GM12878 (cell line): Measurements from ENCODE around the gene CLIP1. TPM values are rescaled to one million over a fixed set of nuclear protein-coding genes. Genes with fewer than 3 reads are reported as not detected.

Experiments
- ATAC-seq: fragments of 200-7000 bp; cut with Tn5 transposase; 3 replicates; pipeline ENCODE4 v1.9.1; 2020; ENCODE audit warnings: mild to moderate bottlenecking, moderate library complexity
- BruUV-seq: library from RNA; stranded (reverse); fragments of 400-500 nt; replicated peaks from 2 replicates; lab custom pipeline; 2021; lab: Mats Ljungman, UMichigan
- CTCF ChIA-PET: fragments of 300-600 bp; sonication (Branson Sonifier 250); formaldehyde crosslinking; extraction: SDS; loops from one replicate; lab custom pipeline; 2021; ENCODE audit warnings: inconsistent platforms; lab: Yijun Ruan, JAX
- POLR2A ChIA-PET: fragments of 350-600 bp; formaldehyde crosslinking; extraction: SDS; loops from one replicate; lab custom pipeline; 2021; ENCODE audit warnings: inconsistent platforms; lab: Charles Lee
- RAD21 ChIA-PET: fragments of 300-600 bp; sonication (Branson Sonifier 250); formaldehyde crosslinking; loops from one replicate; lab custom pipeline; 2023; ENCODE audit warnings: antibody characterized with exemption; ENCODE audit not compliant: unreplicated experiment; lab: Charles Lee
- SMC1A ChIA-PET: fragments of 300-600 bp; sonication (Branson Sonifier 250); formaldehyde crosslinking; loops from one replicate; lab custom pipeline; 2023; ENCODE audit not compliant: unreplicated experiment, uncharacterized antibody; lab: Charles Lee
- DNase-seq: peaks from one replicate; pipeline ENCODE4 v3.0.0-alpha.2; 2011; ENCODE audit warnings: low read depth, low spot score
- FAIRE-seq: peaks from 3 replicates; lab custom pipeline; 2011; peaks lifted over from hg19 to GRCh38; lab: Jason Lieb, UNC
- H2AFZ ChIP-seq: 2 replicates; pipeline ENCODE4 v1.6.0; 2011; ENCODE audit warnings: low read depth, low read length, control low read depth; ENCODE audit not compliant: control insufficient read depth
- H3K27ac ChIP-seq: 2 replicates; pipeline ENCODE4 v1.5.1; 2011; ENCODE audit warnings: control low read depth; ENCODE audit not compliant: control insufficient read depth, insufficient read depth
- H3K27me3 ChIP-seq, 2 experiments: replicated peaks in 1 of 2; 2 replicates each; pipeline versions ENCODE4 v1.6.0 to v1.6.1; 2011; ENCODE audit warnings: low read length in 1 of 2; ENCODE audit not compliant: control insufficient read depth in 2 of 2, insufficient read depth in 2 of 2
- H3K36me3 ChIP-seq, 2 experiments: 2 replicates each; pipeline ENCODE4 v1.5.1; 2011; ENCODE audit warnings: low read length in 1 of 2; ENCODE audit not compliant: control insufficient read depth in 2 of 2, insufficient read depth in 2 of 2
- H3K4me1 ChIP-seq: 2 replicates; pipeline ENCODE4 v1.6.1; 2011; ENCODE audit warnings: mild to moderate bottlenecking, low read length, moderate library complexity, mixed read lengths; ENCODE audit not compliant: control insufficient read depth, insufficient read depth
- H3K4me2 ChIP-seq: 2 replicates; pipeline ENCODE4 v1.6.0; 2011; ENCODE audit warnings: control low read depth; ENCODE audit not compliant: control insufficient read depth, insufficient read depth
- H3K4me3 ChIP-seq: fragments of 200-600 bp; sonication (generic); 2 replicates; pipeline ENCODE4 v1.5.1; 2016
- H3K79me2 ChIP-seq: 2 replicates; pipeline ENCODE4 v1.6.0; 2011; ENCODE audit warnings: low read length; ENCODE audit not compliant: control insufficient read depth, insufficient read depth
- H3K9ac ChIP-seq: 2 replicates; pipeline ENCODE4 v1.8.0; 2011; ENCODE audit warnings: low read length, control low read depth, mixed read lengths; ENCODE audit not compliant: control insufficient read depth, insufficient read depth
- H3K9me3 ChIP-seq: replicated peaks from 3 replicates; pipeline ENCODE4 v1.5.1; 2011; ENCODE audit warnings: mild to moderate bottlenecking, low read length; ENCODE audit not compliant: control insufficient read depth, insufficient read depth
- H4K20me1 ChIP-seq: 2 replicates; pipeline ENCODE4 v1.6.0; 2011; ENCODE audit not compliant: control insufficient read depth, insufficient read depth
- ATF7 ChIP-seq: fragments of 450-650 bp; IDR thresholded peaks from 2 replicates; pipeline ENCODE4 v1.6.1; 2016; ENCODE audit warnings: low read depth, mild to moderate bottlenecking
- CBX5 ChIP-seq: sonication (generic); IDR thresholded peaks from 2 replicates; pipeline ENCODE4 v1.6.1; 2016; ENCODE audit warnings: low read depth, moderate library complexity, mild to moderate bottlenecking, inconsistent platforms
- IKZF1 ChIP-seq: fragments of 450-650 bp; conservative IDR thresholded peaks from 2 replicates; pipeline ENCODE4 v1.6.1; 2017; ENCODE audit warnings: antibody characterized with exemption, mild to moderate bottlenecking
- KDM1A ChIP-seq: fragments of 200-600 bp; sonication (generic); IDR thresholded peaks from 2 replicates; pipeline ENCODE4 v1.6.1; 2016; ENCODE audit warnings: borderline replicate concordance
- NR2F1 ChIP-seq: fragments of 450-650 bp; conservative IDR thresholded peaks from 2 replicates; pipeline ENCODE4 v1.6.1; 2017; ENCODE audit warnings: mild to moderate bottlenecking
- NRF1 ChIP-seq: conservative IDR thresholded peaks from 2 replicates; pipeline ENCODE4 v1.6.1; 2011; ENCODE audit warnings: mild to moderate bottlenecking, low read depth, low read length, improper control_type of control experiment
- SIN3A ChIP-seq: IDR thresholded peaks from 2 replicates; pipeline ENCODE4 v1.6.1; 2012; ENCODE audit warnings: low read depth, low read length, improper control_type of control experiment
- SMAD5 ChIP-seq: IDR thresholded peaks from 2 replicates; pipeline ENCODE4 v1.6.1; 2016; ENCODE audit warnings: antibody characterized with exemption, low read depth
- SREBF1 ChIP-seq: IDR thresholded peaks from 2 replicates; pipeline ENCODE4 v1.6.1; 2012; ENCODE audit warnings: mild to moderate bottlenecking, low read length
- SREBF2 ChIP-seq: IDR thresholded peaks from 2 replicates; pipeline ENCODE4 v1.6.1; 2012; ENCODE audit warnings: mild to moderate bottlenecking, low read length
- WGBS: methylation state at CpG from one replicate; pipeline ENCODE4 v1.1.6; 2016; ENCODE audit warnings: low lambda C conversion rate; ENCODE audit not compliant: insufficient replicate concordance, insufficient coverage; ENCODE audit errors: missing lambda C conversion rate; 5-methylcytosine and 5-hydroxymethylcytosine counted together
- in situ Hi-C: fragments of 300-500 bp; cut with MboI; formaldehyde crosslinking; loops from 9 replicates; pipeline ENCODE4 v1.14.3; 2018; ENCODE audit warnings: mixed read lengths
- intact Hi-C: fragments of 100-400 bp; cut with micrococcal nuclease; formaldehyde crosslinking; loops from one replicate; pipeline ENCODE4 v1.14.2; 2022; ENCODE audit not compliant: unreplicated experiment
- polyA plus RNA-seq, 11 experiments: library from polyadenylated mRNA; depleted of rRNA in 4 of 11; unstranded in 6 of 11; stranded (reverse) in 5 of 11; fragments of >200 nt; fragmentation: Nextera tagmentation in 4 of 11; fragmentation: Illumina TruSeq in 1 of 11; extraction: Ambion mirVana in 4 of 11; extraction: Trizol in 1 of 11; gene quantifications; 1 replicate in 1 of 11; 2 replicates in 10 of 11; pipeline versions ENCODE4 v1.2.1 to v1.2.3, GENCODE V29; 2011 to 2016; ENCODE audit warnings: inconsistent platforms in 2 of 11, missing spikeins in 2 of 11, low read depth in 1 of 11
- total RNA-seq, 4 experiments: library from RNA; depleted of rRNA in 3 of 4; stranded (reverse); fragments of >200 nt in 3 of 4; fragmentation: Illumina TruSeq in 1 of 4; extraction: Trizol in 1 of 4; gene quantifications; 2 replicates each; pipeline versions ENCODE4 v1.2.1 to v1.2.3, GENCODE V29; 2013 to 2021
- TF ChIP-seq, protein P1 (sequence below): IDR thresholded peaks from 2 replicates; pipeline ENCODE4 v1.6.1; 2012; ENCODE audit warnings: improper control_type of control experiment, low read depth, low read length; ENCODE audit not compliant: insufficient replicate concordance
- TF ChIP-seq, protein P2 (sequence below): fragments of 450-650 bp; IDR thresholded peaks from 2 replicates; pipeline ENCODE4 v1.6.1; 2016; ENCODE audit warnings: mild to moderate bottlenecking, moderate library complexity, borderline replicate concordance
- TF ChIP-seq, protein P3 (sequence below): fragments of 450-650 bp; IDR thresholded peaks from 2 replicates; pipeline ENCODE4 v1.6.1; 2017; ENCODE audit warnings: mild to moderate bottlenecking, low read depth, inconsistent platforms; ENCODE audit not compliant: poor library complexity, severe bottlenecking

CLIP1 gene
- total and polyA plus RNA-seq, 10 of the 15 experiments (the other 5 are each of a cell fraction or from before 2014, with no cell fraction given): 6.0 to 45.4 (median 25.2) TPM

DNA sequence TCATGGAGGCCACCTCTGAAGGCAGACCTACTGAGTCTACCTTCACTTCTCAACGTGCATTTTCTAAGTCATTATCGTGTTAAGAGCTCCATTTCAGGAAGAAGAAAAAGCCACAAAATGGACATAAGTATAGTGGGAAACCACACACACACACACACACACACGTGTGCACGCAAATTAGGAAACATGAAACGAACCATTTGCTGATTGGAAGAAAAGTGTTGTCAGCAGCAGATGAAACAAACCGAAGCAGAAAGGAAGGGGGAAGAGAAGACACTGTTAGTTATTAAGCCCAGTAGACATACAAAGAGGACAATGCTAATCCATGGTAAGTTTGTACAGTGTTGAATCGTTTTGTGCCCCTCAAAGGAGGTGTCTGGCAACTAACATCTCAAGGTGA lies 146.2 kb downstream of the CLIP1 start:
- Histone ChIP-seq H2AFZ (no peak overlapping the region), H3K79me2 (no peaks in the 10 kb centered on the region), H3K9ac (no peak overlapping the region), H3K27me3 (no peaks in the 10 kb centered on the region), H3K4me1 (no peaks in the 10 kb centered on the region), H3K27ac (no peak overlapping the region), H3K9me3 (no peaks in the 10 kb centered on the region), H3K4me3 (no peak overlapping the region), H3K36me3 (peaks cover 3 to 5% of the 10 kb centered on the region in 2 experiments; a peak in 2 of 4 replicates), H3K4me2 (no peak overlapping the region), H4K20me1 (no peaks in the 10 kb centered on the region)
- ChIA-PET POLR2A (no interaction called here), SMC1A (no interaction called here), CTCF (no interaction called here), RAD21 (no interaction called here)
- DNase-seq (no peak), ATAC-seq (no peak), FAIRE-seq (no peak)
- BruUV-seq: no TSS peak
- TF ChIP-seq IKZF1 (no peak), NRF1 (no peak), SREBF1 (no peak), SMAD5 (no peak), NR2F1 (no peak), CBX5 (no peak), SIN3A (no peak), SREBF2 (no peak), ATF7 (no peak), KDM1A (no peak)
- TF ChIP-seq, protein P1, sequence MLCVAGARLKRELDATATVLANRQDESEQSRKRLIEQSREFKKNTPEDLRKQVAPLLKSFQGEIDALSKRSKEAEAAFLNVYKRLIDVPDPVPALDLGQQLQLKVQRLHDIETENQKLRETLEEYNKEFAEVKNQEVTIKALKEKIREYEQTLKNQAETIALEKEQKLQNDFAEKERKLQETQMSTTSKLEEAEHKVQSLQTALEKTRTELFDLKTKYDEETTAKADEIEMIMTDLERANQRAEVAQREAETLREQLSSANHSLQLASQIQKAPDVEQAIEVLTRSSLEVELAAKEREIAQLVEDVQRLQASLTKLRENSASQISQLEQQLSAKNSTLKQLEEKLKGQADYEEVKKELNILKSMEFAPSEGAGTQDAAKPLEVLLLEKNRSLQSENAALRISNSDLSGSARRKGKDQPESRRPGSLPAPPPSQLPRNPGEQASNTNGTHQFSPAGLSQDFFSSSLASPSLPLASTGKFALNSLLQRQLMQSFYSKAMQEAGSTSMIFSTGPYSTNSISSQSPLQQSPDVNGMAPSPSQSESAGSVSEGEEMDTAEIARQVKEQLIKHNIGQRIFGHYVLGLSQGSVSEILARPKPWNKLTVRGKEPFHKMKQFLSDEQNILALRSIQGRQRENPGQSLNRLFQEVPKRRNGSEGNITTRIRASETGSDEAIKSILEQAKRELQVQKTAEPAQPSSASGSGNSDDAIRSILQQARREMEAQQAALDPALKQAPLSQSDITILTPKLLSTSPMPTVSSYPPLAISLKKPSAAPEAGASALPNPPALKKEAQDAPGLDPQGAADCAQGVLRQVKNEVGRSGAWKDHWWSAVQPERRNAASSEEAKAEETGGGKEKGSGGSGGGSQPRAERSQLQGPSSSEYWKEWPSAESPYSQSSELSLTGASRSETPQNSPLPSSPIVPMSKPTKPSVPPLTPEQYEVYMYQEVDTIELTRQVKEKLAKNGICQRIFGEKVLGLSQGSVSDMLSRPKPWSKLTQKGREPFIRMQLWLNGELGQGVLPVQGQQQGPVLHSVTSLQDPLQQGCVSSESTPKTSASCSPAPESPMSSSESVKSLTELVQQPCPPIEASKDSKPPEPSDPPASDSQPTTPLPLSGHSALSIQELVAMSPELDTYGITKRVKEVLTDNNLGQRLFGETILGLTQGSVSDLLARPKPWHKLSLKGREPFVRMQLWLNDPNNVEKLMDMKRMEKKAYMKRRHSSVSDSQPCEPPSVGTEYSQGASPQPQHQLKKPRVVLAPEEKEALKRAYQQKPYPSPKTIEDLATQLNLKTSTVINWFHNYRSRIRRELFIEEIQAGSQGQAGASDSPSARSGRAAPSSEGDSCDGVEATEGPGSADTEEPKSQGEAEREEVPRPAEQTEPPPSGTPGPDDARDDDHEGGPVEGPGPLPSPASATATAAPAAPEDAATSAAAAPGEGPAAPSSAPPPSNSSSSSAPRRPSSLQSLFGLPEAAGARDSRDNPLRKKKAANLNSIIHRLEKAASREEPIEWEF: no peak
- TF ChIP-seq, protein P2, sequence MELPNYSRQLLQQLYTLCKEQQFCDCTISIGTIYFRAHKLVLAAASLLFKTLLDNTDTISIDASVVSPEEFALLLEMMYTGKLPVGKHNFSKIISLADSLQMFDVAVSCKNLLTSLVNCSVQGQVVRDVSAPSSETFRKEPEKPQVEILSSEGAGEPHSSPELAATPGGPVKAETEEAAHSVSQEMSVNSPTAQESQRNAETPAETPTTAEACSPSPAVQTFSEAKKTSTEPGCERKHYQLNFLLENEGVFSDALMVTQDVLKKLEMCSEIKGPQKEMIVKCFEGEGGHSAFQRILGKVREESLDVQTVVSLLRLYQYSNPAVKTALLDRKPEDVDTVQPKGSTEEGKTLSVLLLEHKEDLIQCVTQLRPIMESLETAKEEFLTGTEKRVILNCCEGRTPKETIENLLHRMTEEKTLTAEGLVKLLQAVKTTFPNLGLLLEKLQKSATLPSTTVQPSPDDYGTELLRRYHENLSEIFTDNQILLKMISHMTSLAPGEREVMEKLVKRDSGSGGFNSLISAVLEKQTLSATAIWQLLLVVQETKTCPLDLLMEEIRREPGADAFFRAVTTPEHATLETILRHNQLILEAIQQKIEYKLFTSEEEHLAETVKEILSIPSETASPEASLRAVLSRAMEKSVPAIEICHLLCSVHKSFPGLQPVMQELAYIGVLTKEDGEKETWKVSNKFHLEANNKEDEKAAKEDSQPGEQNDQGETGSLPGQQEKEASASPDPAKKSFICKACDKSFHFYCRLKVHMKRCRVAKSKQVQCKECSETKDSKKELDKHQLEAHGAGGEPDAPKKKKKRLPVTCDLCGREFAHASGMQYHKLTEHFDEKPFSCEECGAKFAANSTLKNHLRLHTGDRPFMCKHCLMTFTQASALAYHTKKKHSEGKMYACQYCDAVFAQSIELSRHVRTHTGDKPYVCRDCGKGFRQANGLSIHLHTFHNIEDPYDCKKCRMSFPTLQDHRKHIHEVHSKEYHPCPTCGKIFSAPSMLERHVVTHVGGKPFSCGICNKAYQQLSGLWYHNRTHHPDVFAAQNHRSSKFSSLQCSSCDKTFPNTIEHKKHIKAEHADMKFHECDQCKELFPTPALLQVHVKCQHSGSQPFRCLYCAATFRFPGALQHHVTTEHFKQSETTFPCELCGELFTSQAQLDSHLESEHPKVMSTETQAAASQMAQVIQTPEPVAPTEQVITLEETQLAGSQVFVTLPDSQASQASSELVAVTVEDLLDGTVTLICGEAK: no peak
- TF ChIP-seq, protein P3, sequence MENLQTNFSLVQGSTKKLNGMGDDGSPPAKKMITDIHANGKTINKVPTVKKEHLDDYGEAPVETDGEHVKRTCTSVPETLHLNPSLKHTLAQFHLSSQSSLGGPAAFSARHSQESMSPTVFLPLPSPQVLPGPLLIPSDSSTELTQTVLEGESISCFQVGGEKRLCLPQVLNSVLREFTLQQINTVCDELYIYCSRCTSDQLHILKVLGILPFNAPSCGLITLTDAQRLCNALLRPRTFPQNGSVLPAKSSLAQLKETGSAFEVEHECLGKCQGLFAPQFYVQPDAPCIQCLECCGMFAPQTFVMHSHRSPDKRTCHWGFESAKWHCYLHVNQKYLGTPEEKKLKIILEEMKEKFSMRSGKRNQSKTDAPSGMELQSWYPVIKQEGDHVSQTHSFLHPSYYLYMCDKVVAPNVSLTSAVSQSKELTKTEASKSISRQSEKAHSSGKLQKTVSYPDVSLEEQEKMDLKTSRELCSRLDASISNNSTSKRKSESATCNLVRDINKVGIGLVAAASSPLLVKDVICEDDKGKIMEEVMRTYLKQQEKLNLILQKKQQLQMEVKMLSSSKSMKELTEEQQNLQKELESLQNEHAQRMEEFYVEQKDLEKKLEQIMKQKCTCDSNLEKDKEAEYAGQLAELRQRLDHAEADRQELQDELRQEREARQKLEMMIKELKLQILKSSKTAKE: no peak
- in situ Hi-C loops: no loop called here
- intact Hi-C loops: no loop called here
- 78% methylated on average over 7 of the region's 7 CpGs for WGBS
